HG02763 (cell line): ENCODE measurements around the gene LSM12.
A peak's percentile ranks its signal among the peaks of the same experiment; 100 is the strongest.
"Not testable (repeated sequence)": the region's sequence is repeated elsewhere in the genome, so short reads cannot be mapped to it uniquely, and the experiment has no call there.

Source experiments
- ATAC-seq: cut with Tn5 transposase; IDR thresholded peaks from one replicate; pipeline ENCODE4 v1.9.1; 2021; ENCODE audit warnings: mild to moderate bottlenecking, moderate library complexity; ENCODE audit not compliant: unreplicated experiment

Gene LSM12

DNA sequence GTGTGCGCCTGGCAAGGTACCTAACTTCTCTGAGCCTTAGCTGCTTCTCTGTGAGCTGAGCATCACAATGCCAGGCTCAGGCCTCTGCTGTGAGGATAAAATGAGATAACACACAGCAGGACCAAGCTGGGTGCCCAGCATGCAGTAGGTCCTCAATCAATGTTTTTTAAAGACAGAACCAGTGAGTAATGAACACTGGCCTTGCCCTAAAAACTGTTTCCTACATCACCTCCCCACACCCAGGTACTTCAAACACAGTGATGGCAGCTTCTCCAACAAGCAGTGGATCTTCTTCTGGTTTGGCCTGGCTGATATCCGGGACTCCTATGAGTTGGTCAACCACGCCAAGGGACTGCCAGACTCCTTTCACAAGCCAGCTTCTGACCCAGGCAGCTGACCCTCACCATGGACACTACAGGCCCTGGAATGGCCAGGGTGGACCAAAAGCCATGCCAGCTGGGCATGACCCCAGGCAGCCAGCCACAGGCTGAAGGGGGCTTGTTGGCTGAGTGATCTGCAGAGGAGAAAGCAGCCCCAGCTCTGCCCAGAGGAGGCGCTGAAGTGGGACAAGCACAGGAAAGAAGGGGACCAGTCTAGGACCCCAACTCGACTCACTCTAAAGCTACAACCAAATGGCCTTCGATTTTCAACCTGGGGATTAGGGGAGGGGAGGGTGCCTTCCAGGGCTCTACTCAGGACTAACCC lies 58.1 kb downstream of the LSM12 start:
- no peak for ATAC-seq

DNA sequence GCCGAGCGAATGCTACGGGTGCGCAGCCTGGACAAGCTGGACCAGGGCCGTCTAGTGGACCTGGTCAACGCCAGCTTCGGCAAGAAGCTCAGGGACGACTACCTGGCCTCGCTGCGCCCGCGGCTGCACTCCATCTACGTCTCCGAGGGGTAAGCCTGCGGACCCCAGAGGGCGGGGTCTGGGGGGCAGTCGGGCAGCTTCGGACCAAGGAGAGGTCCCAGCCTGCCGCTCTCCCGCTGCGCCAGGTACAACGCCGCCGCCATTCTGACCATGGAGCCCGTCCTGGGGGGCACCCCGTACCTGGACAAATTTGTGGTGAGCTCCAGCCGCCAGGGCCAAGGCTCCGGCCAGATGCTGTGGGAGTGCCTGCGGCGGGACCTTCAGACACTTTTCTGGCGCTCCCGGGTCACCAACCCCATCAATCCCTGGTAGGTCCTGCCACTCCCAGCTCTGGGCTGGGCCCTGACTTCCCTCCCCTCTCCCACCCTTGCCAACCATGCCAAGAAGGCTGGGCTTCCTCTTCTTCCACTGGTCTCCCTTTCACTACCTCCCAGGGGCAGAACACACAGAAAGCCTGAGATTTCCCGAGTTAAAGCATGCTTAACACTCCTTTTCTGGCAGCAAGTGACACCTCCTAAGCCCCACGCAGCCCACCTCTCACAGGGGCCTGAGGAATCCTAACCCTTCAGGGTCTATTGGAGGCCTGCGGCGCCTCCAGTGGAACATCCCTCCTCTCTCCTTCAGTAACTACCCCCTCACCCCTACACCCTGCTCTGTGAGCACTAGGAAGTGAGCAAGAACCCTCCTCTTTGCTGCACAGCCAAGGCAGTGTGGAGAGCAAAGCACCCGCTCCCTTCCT lies 58.9 kb downstream of the LSM12 start:
- no peak for ATAC-seq

DNA sequence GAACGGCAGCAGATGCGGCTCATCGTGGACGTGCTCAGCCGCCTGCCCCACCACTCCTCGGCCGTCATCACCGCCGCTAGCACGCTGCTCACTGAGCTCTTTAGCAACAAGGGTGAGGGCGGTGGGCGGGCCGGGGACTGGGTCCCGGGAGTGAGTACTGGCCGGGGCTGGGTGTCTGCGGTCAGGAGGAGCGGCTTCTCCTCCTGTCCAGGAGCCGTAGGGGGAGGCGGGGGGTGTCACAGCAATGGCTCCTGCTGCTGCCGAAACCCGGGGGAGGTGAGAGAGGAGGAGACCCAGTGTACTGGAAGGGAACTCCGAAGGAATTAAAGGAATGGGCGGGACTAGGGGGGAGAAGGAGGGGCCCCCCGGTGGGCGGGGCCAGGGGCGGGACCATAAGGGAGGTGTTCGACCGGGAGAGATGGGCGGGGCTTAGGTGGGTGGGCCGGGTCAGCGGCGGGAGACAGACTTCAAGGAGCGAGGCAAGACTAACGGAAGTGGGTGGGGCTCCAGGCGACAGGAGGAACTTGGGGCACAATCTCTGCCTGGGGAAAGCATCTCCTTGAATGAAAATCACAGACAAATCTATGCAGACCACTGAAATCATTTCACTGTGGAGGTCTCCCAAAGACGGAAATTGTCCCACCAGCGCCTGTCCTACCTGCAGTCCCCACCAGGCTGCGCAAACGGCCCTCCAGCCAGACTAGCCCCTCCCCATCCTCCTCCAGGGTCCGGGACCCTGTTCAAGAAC lies 59.7 kb downstream of the LSM12 start:
- ATAC-seq, result peak; percentile 66

DNA sequence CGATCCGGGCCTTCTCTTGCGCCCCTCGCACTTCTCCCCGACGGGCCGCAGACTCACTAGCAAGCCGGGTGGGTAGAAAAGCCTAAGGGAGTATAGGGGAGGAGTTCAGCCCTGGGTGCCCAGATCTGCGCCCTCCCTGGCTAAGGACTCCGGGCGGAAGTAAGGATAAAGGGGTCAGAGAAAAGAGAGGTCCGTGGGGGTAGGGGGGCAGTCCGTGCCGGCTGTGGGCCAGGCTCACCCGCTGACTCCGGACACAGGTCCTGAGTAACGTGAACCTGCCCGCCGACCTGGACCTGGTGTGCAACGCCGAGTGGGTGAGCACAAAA lies 60.2 kb downstream of the LSM12 start:
- peak; percentile 9 for ATAC-seq

DNA sequence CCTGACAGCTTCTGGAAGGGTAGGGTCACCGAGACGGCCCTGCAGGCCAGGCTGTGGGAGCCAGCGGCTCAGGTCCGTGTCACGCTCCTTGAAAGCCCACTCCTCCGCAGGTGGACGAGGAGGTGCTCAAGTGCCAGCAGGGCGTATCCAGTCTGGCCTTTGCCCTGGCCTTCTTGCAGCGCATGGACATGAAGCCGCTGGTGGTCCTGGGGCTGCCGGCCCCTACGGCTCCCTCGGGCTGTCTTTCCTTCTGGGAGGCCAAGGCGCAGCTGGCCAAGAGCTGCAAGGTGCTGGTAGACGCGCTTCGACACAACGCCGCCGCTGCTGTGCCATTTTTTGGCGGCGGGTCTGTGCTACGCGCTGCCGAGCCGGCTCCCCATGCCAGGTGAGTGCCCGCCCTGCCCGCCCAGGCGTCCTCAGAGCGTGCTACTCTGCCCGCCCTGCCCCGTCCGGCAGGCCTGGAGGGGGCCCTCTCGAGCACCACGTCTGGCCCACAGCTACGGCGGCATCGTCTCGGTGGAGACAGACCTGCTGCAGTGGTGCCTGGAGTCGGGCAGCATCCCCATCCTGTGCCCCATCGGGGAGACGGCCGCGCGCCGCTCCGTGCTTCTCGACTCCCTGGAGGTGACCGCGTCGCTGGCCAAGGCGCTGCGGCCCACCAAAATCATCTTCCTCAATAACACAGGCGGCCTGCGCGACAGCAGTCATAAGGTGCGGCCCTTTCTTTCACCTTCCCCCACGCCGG lies 60.8 kb downstream of the LSM12 start:
- no peak for ATAC-seq

DNA sequence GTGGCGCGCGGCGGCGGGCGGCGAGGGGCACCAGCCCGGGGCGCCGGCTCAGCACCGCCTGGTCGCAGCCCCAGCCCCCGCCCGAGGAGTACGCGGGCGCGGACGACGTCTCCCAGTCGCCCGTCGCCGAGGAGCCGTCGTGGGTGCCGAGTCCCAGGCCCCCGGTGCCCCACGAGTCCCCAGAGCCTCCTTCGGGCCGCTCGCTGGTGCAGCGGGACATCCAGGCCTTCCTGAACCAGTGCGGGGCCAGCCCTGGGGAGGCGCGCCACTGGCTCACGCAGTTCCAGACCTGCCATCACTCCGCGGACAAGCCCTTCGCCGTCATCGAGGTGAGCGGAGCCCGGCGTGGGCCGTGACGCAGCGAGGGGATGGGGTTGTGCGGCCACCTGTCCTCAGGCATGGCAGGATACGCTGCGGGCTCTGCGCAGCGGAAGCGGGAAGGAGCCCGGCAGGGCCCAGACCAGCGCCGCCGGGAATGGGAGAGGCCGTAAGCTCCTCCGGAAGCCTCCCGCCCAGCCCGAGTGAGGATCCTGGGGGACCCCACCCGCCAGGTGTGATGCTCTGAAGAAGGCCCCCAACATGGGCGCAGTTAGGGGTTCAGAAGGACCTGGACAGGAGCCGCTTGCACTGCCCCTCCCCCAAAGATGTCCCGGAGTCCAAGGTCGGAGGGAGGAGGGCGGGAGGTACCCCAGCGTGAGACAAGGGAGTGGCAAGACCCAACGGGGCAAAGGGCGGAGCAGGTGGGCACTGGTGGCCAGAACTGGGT lies 61.5 kb downstream of the LSM12 start:
- no peak for ATAC-seq

DNA sequence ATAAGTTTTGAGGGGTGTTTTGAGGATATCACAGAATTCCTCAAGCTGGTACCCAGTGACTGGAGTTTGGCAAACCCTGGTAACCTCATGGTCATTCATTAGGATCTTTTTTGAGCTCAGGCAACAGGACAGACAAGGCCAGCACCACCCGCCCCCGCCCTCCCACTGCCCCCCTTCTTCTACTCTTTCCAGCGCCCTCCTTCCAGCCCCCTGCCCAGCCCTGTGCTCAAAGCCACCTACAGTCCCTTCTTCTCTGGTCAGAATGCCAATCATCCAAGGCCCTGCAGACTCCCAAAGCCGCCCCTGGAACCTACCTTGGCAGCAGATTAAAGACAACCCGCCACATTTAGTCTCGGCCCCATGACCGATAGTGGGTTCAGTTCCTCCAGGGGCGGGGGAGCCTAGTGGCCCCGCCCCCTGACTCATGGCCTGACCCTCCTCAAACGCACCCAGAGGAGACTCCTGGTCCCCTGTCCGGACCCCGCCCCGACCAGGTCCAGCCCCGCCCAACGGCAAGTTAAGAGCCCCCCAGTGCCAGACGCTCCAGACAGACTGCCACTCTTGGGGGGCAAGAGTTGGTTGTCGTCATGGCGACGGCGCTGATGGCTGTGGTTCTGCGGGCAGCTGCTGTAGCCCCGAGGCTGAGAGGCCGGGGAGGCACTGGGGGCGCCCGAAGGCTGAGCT lies 62.3 kb downstream of the LSM12 start, which contains the start of gene NAGS:
TSS of gene NAGS (plus strand) at position 546 of the 684 bp plus-strand sequence. CDS start at position 588, 42 bp downstream.
- ATAC-seq, result no peak

DNA sequence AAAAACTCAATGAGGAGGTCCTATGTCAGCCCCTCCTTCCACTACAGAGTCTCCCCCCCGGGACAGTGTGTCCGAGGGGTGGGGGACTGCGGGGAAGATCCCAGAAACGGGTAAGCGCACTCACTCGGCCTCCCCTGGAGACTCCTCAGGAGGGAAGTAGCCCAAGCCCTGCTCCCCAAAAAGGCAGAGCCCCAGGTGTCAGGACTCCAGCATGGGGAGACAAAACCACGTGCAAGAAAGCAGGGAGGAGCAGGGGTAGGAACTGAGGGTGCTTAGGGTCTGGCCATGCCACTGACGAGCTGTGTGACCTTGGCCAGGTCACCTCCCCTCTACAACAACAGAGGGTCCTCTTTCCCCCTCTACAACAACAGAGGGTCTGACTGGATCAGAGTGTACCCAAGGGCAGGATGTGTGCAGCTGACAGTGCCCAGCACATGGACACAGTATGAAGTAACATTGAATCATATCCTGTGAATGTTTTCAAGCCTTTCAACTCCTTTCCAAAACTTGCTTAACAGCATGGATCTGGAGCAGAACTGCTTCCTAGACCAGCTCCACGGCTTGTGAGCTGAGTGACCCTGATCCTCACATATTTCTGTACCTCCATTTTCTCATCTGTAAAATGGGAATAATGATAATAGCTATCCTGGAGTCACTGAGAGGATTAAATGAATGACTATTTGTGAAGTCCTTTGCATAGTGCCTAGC lies 64.2 kb downstream of the LSM12 start:
- no peak for ATAC-seq

DNA sequence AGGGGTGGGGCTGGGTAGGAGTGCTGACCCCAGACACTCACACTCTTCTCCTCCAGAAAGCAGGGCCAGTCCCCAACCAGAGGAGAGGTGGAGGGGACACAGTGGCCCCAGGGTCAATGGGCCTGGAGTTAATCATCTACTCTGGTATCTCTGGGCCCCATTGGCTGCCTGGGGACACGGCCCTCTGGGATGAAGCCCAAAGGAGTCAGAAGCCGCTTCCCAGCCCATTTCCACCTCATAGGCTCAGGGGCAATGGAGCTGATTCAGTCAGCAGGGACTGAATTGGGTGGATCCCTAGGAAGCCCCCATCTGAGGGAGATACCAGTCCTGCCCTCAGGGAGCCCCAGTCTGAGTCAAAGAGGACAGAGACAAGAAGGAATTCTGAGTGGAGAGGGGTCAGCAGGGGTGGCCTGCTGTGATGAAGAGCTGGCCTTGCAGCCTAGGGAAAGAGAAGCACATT lies 65.0 kb downstream of the LSM12 start:
- ATAC-seq, result no peak

DNA sequence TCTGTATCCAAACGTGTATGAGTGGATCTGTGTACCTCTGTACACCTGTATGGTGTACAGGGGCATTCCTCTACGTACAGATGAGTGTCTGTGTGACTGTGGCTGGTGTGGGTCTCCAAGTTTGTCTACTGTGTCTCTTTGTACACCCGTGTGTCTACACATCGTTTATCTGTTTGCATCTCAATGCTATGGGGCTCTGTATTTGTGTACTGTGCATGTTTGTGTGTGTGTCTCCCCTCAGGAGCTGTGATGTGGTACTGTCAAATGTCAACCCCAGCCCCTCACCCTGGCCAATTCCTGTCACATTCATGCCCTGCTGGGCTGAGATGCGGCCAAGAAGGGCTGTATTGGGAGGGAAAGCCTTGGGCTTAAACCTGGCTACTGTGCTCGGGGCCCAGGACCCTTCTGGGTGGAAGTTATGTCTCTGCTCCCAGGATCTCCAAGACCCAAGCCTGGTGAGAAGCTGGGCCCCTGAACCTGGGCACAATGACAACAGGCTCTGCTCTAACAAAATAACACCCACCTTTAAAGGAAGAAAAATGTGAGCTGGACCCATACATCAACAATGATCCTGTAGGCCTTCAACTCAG lies 65.5 kb downstream of the LSM12 start:
- ATAC-seq, result no peak

DNA sequence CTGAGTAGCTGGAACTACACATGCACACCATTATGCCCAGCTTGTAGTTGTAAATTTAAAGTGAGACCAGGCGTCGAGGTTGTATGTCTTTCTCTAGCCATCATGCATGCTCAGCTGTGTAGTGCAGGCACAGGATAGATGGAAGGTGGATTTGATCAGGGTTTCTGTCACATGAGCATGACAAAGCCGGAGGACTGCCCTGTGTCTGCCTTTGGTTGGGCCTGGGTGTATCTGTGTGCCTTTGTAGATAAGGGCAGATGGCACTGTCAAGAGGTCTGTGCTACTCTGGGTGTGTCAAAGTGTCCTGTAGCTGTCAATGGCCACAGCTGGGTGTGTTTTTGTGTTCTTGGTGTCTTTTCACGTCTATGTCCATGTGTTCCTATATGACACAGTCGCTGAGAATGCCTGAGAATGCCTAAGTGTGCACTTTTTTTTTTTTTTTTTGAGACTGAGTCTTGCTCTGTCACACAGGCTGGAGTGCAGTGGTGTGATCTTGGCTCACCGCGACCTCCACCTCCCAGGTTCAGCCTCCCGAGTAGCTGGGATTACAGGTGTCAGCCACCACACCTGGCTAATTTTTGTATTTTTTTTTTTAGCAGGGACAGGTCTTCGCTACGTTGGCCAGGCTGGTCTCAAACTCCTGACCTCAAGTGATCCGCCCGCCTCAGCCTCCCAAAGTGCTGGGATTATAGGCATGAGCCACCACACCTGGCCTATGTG lies 66.2 kb downstream of the LSM12 start:
- no peak for ATAC-seq

DNA sequence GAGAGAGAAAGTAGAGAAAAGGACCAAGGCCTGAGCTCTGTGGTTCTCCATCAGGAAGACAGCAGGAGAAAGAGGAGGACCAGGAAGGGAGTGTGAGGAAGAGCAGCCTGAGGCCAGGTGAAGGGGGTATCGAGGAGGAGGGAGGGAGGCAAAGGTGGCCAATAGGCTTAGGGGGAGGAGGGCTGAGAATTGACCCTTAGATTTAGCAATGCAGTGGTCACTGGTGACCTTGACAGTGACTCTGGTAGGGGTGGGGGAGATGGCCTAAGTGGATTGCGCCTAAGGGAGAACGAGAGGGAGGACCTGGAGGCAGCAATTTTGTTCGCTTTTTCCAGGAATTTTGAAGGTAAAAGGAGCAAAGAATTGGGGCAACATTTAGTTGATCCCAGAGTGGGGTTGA lies 67.4 kb downstream of the LSM12 start:
- no peak for ATAC-seq

DNA sequence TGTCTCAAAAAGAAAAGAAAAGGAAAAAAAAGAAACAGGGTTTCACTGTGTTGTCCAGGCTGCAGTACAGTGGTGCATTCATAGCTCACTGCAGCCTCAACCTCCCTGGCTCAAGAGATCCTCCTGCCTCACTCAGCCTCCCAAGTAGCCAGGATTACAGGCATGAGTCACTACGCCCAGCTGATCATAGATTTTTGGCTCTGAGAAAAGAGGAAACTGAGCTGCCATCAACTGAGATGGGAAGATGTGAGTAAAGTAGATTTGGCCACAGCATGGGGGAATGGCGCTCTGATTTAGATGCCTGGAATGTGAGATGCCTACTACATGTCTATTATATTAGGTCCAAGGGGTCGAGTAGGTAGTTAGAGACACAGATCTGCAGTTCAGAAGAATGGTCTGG lies 67.9 kb downstream of the LSM12 start:
- ATAC-seq, result no peak

DNA sequence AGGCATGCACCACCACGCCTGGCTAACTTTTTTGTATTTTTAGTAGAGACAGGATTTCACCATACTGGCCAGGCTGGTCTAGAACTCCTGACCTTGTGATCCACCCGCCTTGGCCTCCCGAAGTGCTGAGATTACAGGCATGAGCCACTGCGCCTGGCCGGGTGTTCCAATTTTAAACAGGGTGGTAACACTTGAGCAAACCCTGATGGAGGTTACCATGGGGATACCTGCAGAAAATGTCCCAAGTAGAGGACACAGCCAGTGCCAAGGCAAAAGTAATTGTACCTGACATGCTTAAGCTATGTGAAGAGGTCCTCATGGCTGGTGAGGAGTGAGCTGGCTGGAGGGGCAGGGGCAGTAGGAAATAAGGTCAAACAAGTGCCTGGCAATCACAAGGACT lies 69.3 kb downstream of the LSM12 start:
- not testable (repeated sequence) for ATAC-seq

DNA sequence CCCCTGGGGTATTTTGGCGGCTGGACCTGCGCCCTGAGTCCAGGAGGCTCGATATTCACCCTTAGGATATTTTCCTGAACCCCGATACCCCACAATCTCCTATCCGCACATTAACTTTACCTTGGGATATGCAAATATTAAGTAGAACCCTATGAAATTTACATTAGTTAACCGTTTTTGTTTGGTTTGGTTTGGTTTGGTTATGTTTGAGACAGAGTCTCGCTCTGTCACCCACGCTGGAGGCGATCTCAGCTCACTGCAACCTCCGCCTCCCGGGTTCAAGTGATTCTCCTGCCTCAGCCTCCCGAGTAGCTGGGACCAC lies 71.4 kb downstream of the LSM12 start:
- no peak for ATAC-seq

DNA sequence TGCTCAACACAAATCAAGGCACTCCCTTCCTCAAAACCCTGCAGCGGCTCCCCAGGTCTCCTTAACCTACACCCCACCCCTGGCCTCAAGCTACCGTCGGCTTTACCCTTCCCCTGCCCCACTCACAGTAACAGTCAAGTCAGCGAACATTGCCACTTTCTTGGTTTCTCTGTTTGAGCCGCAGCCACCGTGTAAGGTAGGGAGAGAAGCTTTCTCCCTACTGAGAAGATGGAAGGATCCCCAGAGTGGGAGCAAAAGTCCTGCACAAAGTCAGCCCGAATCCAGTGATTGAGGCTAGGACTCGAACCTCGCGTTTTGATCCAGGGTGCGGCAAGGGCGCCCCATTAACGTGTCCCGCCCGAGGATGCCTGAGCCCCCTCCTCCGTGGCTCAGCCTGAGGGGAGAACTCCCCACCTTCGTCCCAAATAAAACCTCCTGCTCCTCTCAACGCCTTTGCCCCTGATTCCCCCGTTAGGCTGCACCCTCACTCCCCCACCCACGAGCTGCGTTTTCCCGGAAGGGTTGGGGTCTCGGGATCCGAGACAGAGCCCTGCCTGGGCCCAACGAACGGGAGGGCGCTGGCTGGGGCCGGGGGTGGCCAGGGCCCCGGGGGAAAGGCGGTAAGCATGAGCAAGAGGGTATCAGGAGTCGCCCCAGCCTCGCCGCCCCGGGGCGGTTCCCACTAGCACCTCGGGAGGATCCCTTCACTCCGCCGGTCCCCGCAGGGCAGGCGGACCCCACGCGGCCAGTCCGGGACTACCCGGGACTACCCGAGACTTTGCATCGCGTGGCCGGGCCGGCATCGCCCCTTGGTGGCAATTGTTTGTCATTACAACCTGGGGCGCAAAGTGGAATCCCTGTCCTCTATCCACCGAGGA lies 72.0 kb downstream of the LSM12 start:
- ATAC-seq, result no peak

DNA sequence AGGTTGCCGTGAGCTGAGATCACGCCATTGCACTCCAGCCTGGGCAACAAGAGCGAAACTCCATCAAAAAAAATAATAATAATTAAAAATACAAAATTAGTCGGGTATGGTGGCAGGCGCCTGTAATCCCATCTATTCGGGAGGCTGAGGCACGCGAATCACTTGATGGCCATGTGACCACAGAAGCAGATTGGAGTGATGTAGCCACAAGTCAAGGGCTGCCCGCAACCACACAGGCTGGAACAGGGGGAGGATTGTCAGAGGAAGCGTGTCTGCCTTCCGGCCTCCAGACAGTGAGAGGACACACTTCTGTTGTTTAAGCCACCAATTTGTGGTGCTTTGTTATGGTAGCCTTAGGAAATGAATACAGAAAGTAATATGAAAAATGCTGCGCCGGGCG lies 73.8 kb downstream of the LSM12 start:
- ATAC-seq, result no peak
